Vagina (tissue), 2 donors: ENCODE data around the gene ASNSD1.
"Not testable (repeated sequence)": the region's sequence is repeated elsewhere in the genome, so short reads cannot be mapped to it uniquely, and the experiment has no call there.

Experiments used
- CTCF ChIP-seq, 3 experiments: fragments of 450-650 bp in 2 of 3; fragments of 200-600 bp in 1 of 3; sonication (generic) in 1 of 3; IDR thresholded peaks; one replicate each; pipeline ENCODE4 v1.5.1; 2017 to 2019; ENCODE audit warnings: antibody characterized with exemption in 3 of 3, mild to moderate bottlenecking in 2 of 3, moderate library complexity in 2 of 3
- POLR2A ChIP-seq, 2 donors: fragments of 450-650 bp; IDR thresholded peaks; one replicate each; pipeline ENCODE4 v1.6.1; 2017; ENCODE audit warnings: antibody characterized with exemption in 2 of 2, mild to moderate bottlenecking in 2 of 2, moderate library complexity in 2 of 2
- POLR2AphosphoS5 ChIP-seq, 2 donors: sonication (generic); formaldehyde crosslinking; IDR thresholded peaks; one replicate each; pipeline ENCODE4 v1.9.0; 2017; ENCODE audit warnings: antibody characterized with exemption in 2 of 2, mild to moderate bottlenecking in 2 of 2, low read depth in 1 of 2; ENCODE audit not compliant: insufficient read depth in 1 of 2

- not testable (repeated sequence) for TF ChIP-seq CTCF (IDR thresholded peaks at IDR 0.05); POLR2A (IDR thresholded peaks at IDR 0.05); POLR2AphosphoS5 (IDR thresholded peaks at IDR 0.05; ENCODE audit: insufficient read depth in 1 of 2, low read depth in 1 of 2)
Measured at GRCh38 chr2:189687796-189688195, 26.5 kb downstream of the ASNSD1 start.
